HCT116 (cell line): Measurements from ENCODE around the gene FARP1.

Source experiments
- ELF1 ChIP-seq: IDR thresholded peaks from 2 replicates; pipeline ENCODE4 v1.6.1; 2012; ENCODE audit warnings: low read depth, borderline replicate concordance
- JUND ChIP-seq: IDR thresholded peaks from 2 replicates; pipeline ENCODE4 v1.6.1; 2012
- POLR2A ChIP-seq: IDR thresholded peaks from 2 replicates; pipeline ENCODE4 v1.7.0; 2011; ENCODE audit warnings: borderline replicate concordance; ENCODE audit not compliant: insufficient read depth, insufficient read length; ENCODE audit errors: extremely low read depth
- REST ChIP-seq: IDR thresholded peaks from 2 replicates; pipeline ENCODE4 v1.6.1; 2012; ENCODE audit warnings: low read depth
- SP1 ChIP-seq: IDR thresholded peaks from 2 replicates; pipeline ENCODE4 v1.6.1; 2012; ENCODE audit warnings: low read depth
- TF ChIP-seq, protein P1 (sequence below), 3 experiments: fragments of 200-600 bp in 1 of 3; sonication (generic) in 1 of 3; IDR thresholded peaks in 2 of 3; conservative IDR thresholded peaks in 1 of 3; 2 replicates each; pipeline ENCODE4 v1.5.1; 2012 to 2017; ENCODE audit warnings: low read depth in 2 of 3, low read length in 2 of 3, antibody characterized with exemption in 1 of 3, borderline replicate concordance in 1 of 3, control low read depth in 1 of 3, mild to moderate bottlenecking in 1 of 3, mixed read lengths in 1 of 3, mixed run types in 1 of 3, moderate library complexity in 1 of 3; ENCODE audit not compliant: insufficient read depth in 1 of 3

DNA sequence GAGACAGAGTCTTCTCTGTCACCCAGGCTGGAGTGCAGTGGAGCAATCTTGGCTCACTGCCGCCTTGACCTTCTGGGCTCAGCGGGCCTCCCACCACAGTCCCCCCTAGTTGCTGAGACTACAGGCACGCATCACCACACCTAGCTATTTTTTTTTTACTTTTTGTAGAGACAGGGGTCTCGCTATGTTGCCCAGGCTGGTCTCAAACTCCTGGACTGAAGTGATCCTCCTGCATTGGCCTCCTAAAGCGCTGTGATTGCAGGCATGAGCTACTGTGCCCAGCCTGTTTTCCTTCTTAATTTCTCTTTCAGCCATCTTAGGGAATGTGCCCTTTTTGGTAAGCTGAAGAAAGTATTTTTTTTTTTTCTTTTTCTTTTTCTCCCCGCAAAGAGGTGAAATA, 76.8 kb downstream of the FARP1 start:
- TF ChIP-seq, protein P1, sequence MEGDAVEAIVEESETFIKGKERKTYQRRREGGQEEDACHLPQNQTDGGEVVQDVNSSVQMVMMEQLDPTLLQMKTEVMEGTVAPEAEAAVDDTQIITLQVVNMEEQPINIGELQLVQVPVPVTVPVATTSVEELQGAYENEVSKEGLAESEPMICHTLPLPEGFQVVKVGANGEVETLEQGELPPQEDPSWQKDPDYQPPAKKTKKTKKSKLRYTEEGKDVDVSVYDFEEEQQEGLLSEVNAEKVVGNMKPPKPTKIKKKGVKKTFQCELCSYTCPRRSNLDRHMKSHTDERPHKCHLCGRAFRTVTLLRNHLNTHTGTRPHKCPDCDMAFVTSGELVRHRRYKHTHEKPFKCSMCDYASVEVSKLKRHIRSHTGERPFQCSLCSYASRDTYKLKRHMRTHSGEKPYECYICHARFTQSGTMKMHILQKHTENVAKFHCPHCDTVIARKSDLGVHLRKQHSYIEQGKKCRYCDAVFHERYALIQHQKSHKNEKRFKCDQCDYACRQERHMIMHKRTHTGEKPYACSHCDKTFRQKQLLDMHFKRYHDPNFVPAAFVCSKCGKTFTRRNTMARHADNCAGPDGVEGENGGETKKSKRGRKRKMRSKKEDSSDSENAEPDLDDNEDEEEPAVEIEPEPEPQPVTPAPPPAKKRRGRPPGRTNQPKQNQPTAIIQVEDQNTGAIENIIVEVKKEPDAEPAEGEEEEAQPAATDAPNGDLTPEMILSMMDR (IDR thresholded peaks at IDR 0.05 in 2 of 3, conservative IDR thresholded peaks at IDR 0.05 in 1 of 3; ENCODE audit: borderline replicate concordance in 1 of 3, insufficient read depth in 1 of 3, low read depth in 2 of 3, low read length in 2 of 3) = no peak
- TF ChIP-seq POLR2A (no peak), REST (no peak), ELF1 (no peak), JUND (no peak), SP1 (no peak)
